ENCODE results near the gene TMEM141. TPM values are rescaled to one million over a fixed set of nuclear protein-coding genes. Genes with fewer than 3 reads are reported as not detected.
"Not testable (repeated sequence)": the region's sequence is repeated elsewhere in the genome, so short reads cannot be mapped to it uniquely, and the experiment has no call there.

Gene TMEM141
- total RNA-seq, 2 experiments from 2014 or later: 39.9 to 43.2 TPM

- H3K36me3 Mint-ChIP-seq (ENCODE audit: low read depth): peaks cover 7% of the 10 kb centered on the region
- DNase-seq (no peak), ATAC-seq (no peak)
- peak overlapping the region; percentile 82 for H3K4me3 Mint-ChIP-seq
- peaks cover 11% of the 10 kb centered on the region for H3K27me3 Mint-ChIP-seq (ENCODE audit: low read depth)
- H3K27ac Mint-ChIP-seq: peak overlapping the region; percentile 93
- no peaks in the 10 kb centered on the region for H3K9me3 Mint-ChIP-seq (ENCODE audit: insufficient read depth)
- peaks cover 48% of the 10 kb centered on the region for H3K4me1 Mint-ChIP-seq (ENCODE audit: low read depth)
- POLR2A ChIA-PET: interaction anchor here (1.1 kb wide), 1 partner anchor 10 kb away, joined by 5 read pairs; no protein-coding TSS in a partner anchor
- CTCF ChIA-PET: interaction anchor here (0.8 to 3.2 kb wide), 13 partner anchors 9 to 277 kb away, joined by 3 to 29 read pairs (median 4); partner anchors contain the start of genes AJM1, CLIC3, RABL6 and SAPCD2
Observed at GRCh38 chr9:136792321-136793085, 1.4 kb downstream of the TMEM141 start.

- H3K27me3 Mint-ChIP-seq (ENCODE audit: low read depth): peaks cover 11% of the 10 kb centered on the region
- POLR2A ChIA-PET: no interaction called here
Observed at GRCh38 chr9:136793086-136793946, 2.2 kb downstream of the TMEM141 start.

GRCh38 chr9:136794281-136794999, 3.3 kb downstream of the TMEM141 start:
- H3K27ac Mint-ChIP-seq: no peak overlapping the region
- no peak overlapping the region for H3K4me3 Mint-ChIP-seq
- H3K4me1 Mint-ChIP-seq (ENCODE audit: low read depth): peaks cover 39% of the 10 kb centered on the region
- peaks cover 7% of the 10 kb centered on the region for H3K36me3 Mint-ChIP-seq (ENCODE audit: low read depth)
- CTCF ChIA-PET: interaction anchor here (1.1 to 1.5 kb wide), 3 partner anchors 48 to 240 kb away, joined by 3 to 4 read pairs (median 3); partner anchors contain the start of gene AJM1
- POLR2A ChIA-PET: no interaction called here
- H3K9me3 Mint-ChIP-seq (ENCODE audit: insufficient read depth): no peaks in the 10 kb centered on the region
- ATAC-seq (no peak), DNase-seq (no peak)
- H3K27me3 Mint-ChIP-seq (ENCODE audit: low read depth): peaks cover 11% of the 10 kb centered on the region

More at GRCh38 chr9:136793086-136793946, 2.2 kb downstream of the TMEM141 start:
- DNase-seq (no peak), ATAC-seq (no peak)
- H3K27ac Mint-ChIP-seq: peak overlapping the region; percentile 30
- H3K4me1 Mint-ChIP-seq (ENCODE audit: low read depth): peaks cover 40% of the 10 kb centered on the region
- H3K4me3 Mint-ChIP-seq: peak overlapping the region; percentile 28
- H3K9me3 Mint-ChIP-seq (ENCODE audit: insufficient read depth): no peaks in the 10 kb centered on the region
- peaks cover 7% of the 10 kb centered on the region for H3K36me3 Mint-ChIP-seq (ENCODE audit: low read depth)
- CTCF ChIA-PET: interaction anchor here (0.8 to 3.2 kb wide), 12 partner anchors 9 to 241 kb away, joined by 3 to 29 read pairs (median 4); partner anchors contain the start of genes AJM1, CLIC3 and RABL6

- Mint-ChIP-seq H3K27me3 (ENCODE audit: low read depth) (peaks cover 11% of the 10 kb centered on the region), H3K4me1 (ENCODE audit: low read depth) (peaks cover 36% of the 10 kb centered on the region), H3K27ac (no peak overlapping the region), H3K4me3 (no peak overlapping the region), H3K9me3 (ENCODE audit: insufficient read depth) (no peaks in the 10 kb centered on the region), H3K36me3 (ENCODE audit: low read depth) (peaks cover 7% of the 10 kb centered on the region)
- CTCF ChIA-PET: no interaction called here
- DNase-seq (no peak), ATAC-seq (no peak)
- POLR2A ChIA-PET: no interaction called here
Observed at GRCh38 chr9:136795000-136795348, 3.8 kb downstream of the TMEM141 start.

- Mint-ChIP-seq H3K9me3 (ENCODE audit: insufficient read depth) (no peaks in the 10 kb centered on the region), H3K4me3 (no peak within 1 kb of the TSS), H3K27ac (no peak within 1 kb of the TSS), H3K36me3 (ENCODE audit: low read depth) (peaks cover 7% of the 10 kb centered on the region), H3K27me3 (ENCODE audit: low read depth) (peaks cover 20% of the 10 kb centered on the region), H3K4me1 (ENCODE audit: low read depth) (peaks cover 41% of the 10 kb centered on the region)
- POLR2A ChIA-PET: no interaction called here
- ATAC-seq (no peak), DNase-seq (no peak)
- CTCF ChIA-PET: interaction anchor here (0.9 kb wide), 1 partner anchor 440 kb away, joined by 3 read pairs; no protein-coding TSS in a partner anchor
Observed at GRCh38 chr9:136796238-136796774, 5.2 kb downstream of the TMEM141 start, which contains the start of gene CCDC183. Gene CCDC183 (plus strand): TSS chr9:136796338. CDS start chr9:136796398, 60 bp downstream.

- Mint-ChIP-seq H3K27me3 (ENCODE audit: low read depth) (peaks cover 21% of the 10 kb centered on the region), H3K4me1 (ENCODE audit: low read depth) (peaks cover 42% of the 10 kb centered on the region)
- H3K27ac Mint-ChIP-seq; POLR2A ChIA-PET; H3K36me3 Mint-ChIP-seq (ENCODE audit: low read depth); ATAC-seq; H3K4me3 Mint-ChIP-seq; DNase-seq; H3K9me3 Mint-ChIP-seq (ENCODE audit: insufficient read depth): not testable (repeated sequence)
- CTCF ChIA-PET: interaction anchor here (0.9 kb wide), 1 partner anchor 440 kb away, joined by 3 read pairs; no protein-coding TSS in a partner anchor
Observed at GRCh38 chr9:136796775-136797347, 5.7 kb downstream of the TMEM141 start.

GRCh38 chr9:136798708-136799078, 7.5 kb downstream of the TMEM141 start:
- Mint-ChIP-seq H3K4me3 (no peak overlapping the region), H3K4me1 (ENCODE audit: low read depth) (peaks cover 29% of the 10 kb centered on the region), H3K36me3 (ENCODE audit: low read depth) (peaks cover 1% of the 10 kb centered on the region), H3K27me3 (ENCODE audit: low read depth) (peaks cover 26% of the 10 kb centered on the region), H3K27ac (no peak overlapping the region), H3K9me3 (ENCODE audit: insufficient read depth) (no peaks in the 10 kb centered on the region)
- POLR2A ChIA-PET: no interaction called here
- ATAC-seq (no peak), DNase-seq (no peak)
- CTCF ChIA-PET: interaction anchor here (1.5 kb wide), 1 partner anchor 236 kb away, joined by 4 read pairs; no protein-coding TSS in a partner anchor

GRCh38 chr9:136799079-136799853, 8.1 kb downstream of the TMEM141 start:
- ChIA-PET POLR2A (no interaction called here), CTCF (interaction anchor here (1.5 to 2.2 kb wide), 2 partner anchors 43 to 236 kb away, joined by 4 to 7 read pairs; partner anchors contain the start of gene AJM1)
- Mint-ChIP-seq H3K4me3 (peak overlapping the region; percentile 66), H3K27ac (no peak overlapping the region), H3K9me3 (ENCODE audit: insufficient read depth) (no peaks in the 10 kb centered on the region), H3K4me1 (ENCODE audit: low read depth) (peaks cover 29% of the 10 kb centered on the region), H3K27me3 (ENCODE audit: low read depth) (peaks cover 26% of the 10 kb centered on the region), H3K36me3 (ENCODE audit: low read depth) (peaks cover 1% of the 10 kb centered on the region)
- no peak for DNase-seq
- ATAC-seq: no peak

- peak; percentile 82 for ATAC-seq
- peak overlapping the region; percentile 28 for H3K27ac Mint-ChIP-seq
- CTCF ChIA-PET: interaction anchor here (1.2 to 2.2 kb wide), 3 partner anchors 11 to 82 kb away, joined by 3 to 7 read pairs (median 4); partner anchors contain the start of gene AJM1
Observed at GRCh38 chr9:136799854-136800657, 8.9 kb downstream of the TMEM141 start.

More at GRCh38 chr9:136799854-136800657, 8.9 kb downstream of the TMEM141 start:
- H3K4me3 Mint-ChIP-seq: peak overlapping the region; percentile 76
- H3K4me1 Mint-ChIP-seq (ENCODE audit: low read depth): peaks cover 29% of the 10 kb centered on the region
- POLR2A ChIA-PET: interaction anchor here (0.6 to 1.2 kb wide), 2 partner anchors 16 to 200 kb away, joined by 3 read pairs; no protein-coding TSS in a partner anchor
- H3K36me3 Mint-ChIP-seq (ENCODE audit: low read depth): no peaks in the 10 kb centered on the region
- H3K27me3 Mint-ChIP-seq (ENCODE audit: low read depth): peaks cover 26% of the 10 kb centered on the region
- peak; percentile 92 for DNase-seq
- no peaks in the 10 kb centered on the region for H3K9me3 Mint-ChIP-seq (ENCODE audit: insufficient read depth)

All from activated CD8-positive, alpha-beta T cell treated with anti-CD3 and anti-CD28 coated beads, Interleukin-2, amount 10 ng/mL, durations not matched to agents 7 days and 5 days (primary cell).